ENCODE data around the gene HOXD9. TPM values are rescaled to one million over a fixed set of nuclear protein-coding genes. Genes with fewer than 3 reads are reported as not detected.

HOXD9 gene
- total RNA-seq, 1 donor from 2014 or later, result not detected

GRCh38 chr2:176128982-176129796 is 6.7 kb downstream of the HOXD9 start, which contains the start of gene HOXD8:
TSS of gene HOXD8 (plus strand) at chr2:176129705. CDS start at chr2:176130367, 662 bp downstream.
- Histone ChIP-seq H3K9me3 (ENCODE audit: low read depth) (no peaks in the 10 kb centered on the region), H3K27ac (no peak within 1 kb of the TSS), H3K4me3 (peak within 1 kb of the TSS; percentile 39), H3K4me2 (peak within 1 kb of the TSS; percentile 69), H3K4me1 (peaks cover 3% of the 10 kb centered on the region), H3K79me2 (ENCODE audit: low read depth) (no peaks in the 10 kb centered on the region), H4K20me1 (ENCODE audit: low read depth) (peaks cover 90% of the 10 kb centered on the region), H3K9ac (no peak within 1 kb of the TSS), H3K36me3 (no peaks in the 10 kb centered on the region), H3K27me3 (peaks cover 100% of the 10 kb centered on the region), H2AFZ (replicated peaks) (no peak within 1 kb of the TSS), H3F3A (ENCODE audit: low read depth) (peaks cover 3% of the 10 kb centered on the region)
- peaks cover 8% of the 10 kb centered on the region for H3K9me3 Mint-ChIP-seq
- peaks cover 12% of the 10 kb centered on the region for H3K4me1 Mint-ChIP-seq
- H3K4me3 Mint-ChIP-seq, result peak within 1 kb of the TSS; percentile 79
- H3K36me3 Mint-ChIP-seq, result no peaks in the 10 kb centered on the region
- H3K27me3 Mint-ChIP-seq (ENCODE audit: insufficient read depth, low read depth), result peaks cover 90% of the 10 kb centered on the region
- peak; percentile 88 for DNase-seq (ENCODE audit: low spot score)
- no peak within 1 kb of the TSS for H3K27ac Mint-ChIP-seq
- TF ChIP-seq EZH2phosphoT487 (IDR thresholded peaks at IDR 0.05) (peak; percentile 92), EZH2 (IDR thresholded peaks at IDR 0.05) (peak; percentile 95), CTCF (IDR thresholded peaks at IDR 0.05) (no peak)

- H3K4me1 Mint-ChIP-seq, result peaks cover 12% of the 10 kb centered on the region
- H3K36me3 Mint-ChIP-seq, result no peaks in the 10 kb centered on the region
- Histone ChIP-seq H3K27ac (no peak overlapping the region), H3K27me3 (peaks cover 100% of the 10 kb centered on the region), H3K4me3 (peak overlapping the region; percentile 39), H4K20me1 (ENCODE audit: low read depth) (peaks cover 90% of the 10 kb centered on the region), H3K36me3 (no peaks in the 10 kb centered on the region), H3F3A (ENCODE audit: low read depth) (peaks cover 3% of the 10 kb centered on the region), H3K9ac (no peak overlapping the region), H3K9me3 (ENCODE audit: low read depth) (no peaks in the 10 kb centered on the region), H3K4me1 (peaks cover 3% of the 10 kb centered on the region), H3K4me2 (peak overlapping the region; percentile 69), H2AFZ (replicated peaks) (no peak overlapping the region), H3K79me2 (ENCODE audit: low read depth) (no peaks in the 10 kb centered on the region)
- H3K27me3 Mint-ChIP-seq (ENCODE audit: insufficient read depth, low read depth), result peaks cover 90% of the 10 kb centered on the region
- no peak for DNase-seq (ENCODE audit: low spot score)
- H3K9me3 Mint-ChIP-seq, result peaks cover 8% of the 10 kb centered on the region
- no peak for TF ChIP-seq EZH2phosphoT487 (IDR thresholded peaks at IDR 0.05)
- TF ChIP-seq EZH2 (IDR thresholded peaks at IDR 0.05), result peak; percentile 17
- H3K27ac Mint-ChIP-seq, result no peak overlapping the region
- peak overlapping the region; percentile 76 for H3K4me3 Mint-ChIP-seq
Observed at GRCh38 chr2:176129813-176130146, 7.3 kb downstream of the HOXD9 start.

GRCh38 chr2:176130147-176130956 is 7.8 kb downstream of the HOXD9 start:
- Mint-ChIP-seq H3K4me3 (peak overlapping the region; percentile 79), H3K27me3 (ENCODE audit: insufficient read depth, low read depth) (peaks cover 90% of the 10 kb centered on the region), H3K27ac (no peak overlapping the region), H3K9me3 (peaks cover 9% of the 10 kb centered on the region), H3K4me1 (peaks cover 12% of the 10 kb centered on the region), H3K36me3 (no peaks in the 10 kb centered on the region)
- Histone ChIP-seq H3K9me3 (ENCODE audit: low read depth) (no peaks in the 10 kb centered on the region), H4K20me1 (ENCODE audit: low read depth) (peaks cover 90% of the 10 kb centered on the region), H3F3A (ENCODE audit: low read depth) (peaks cover 3% of the 10 kb centered on the region), H3K36me3 (no peaks in the 10 kb centered on the region), H3K27ac (no peak overlapping the region), H3K4me2 (peak overlapping the region; percentile 69), H3K9ac (no peak overlapping the region), H3K27me3 (peaks cover 100% of the 10 kb centered on the region), H3K79me2 (ENCODE audit: low read depth) (no peaks in the 10 kb centered on the region), H2AFZ (replicated peaks) (no peak overlapping the region), H3K4me1 (peaks cover 3% of the 10 kb centered on the region), H3K4me3 (peak overlapping the region; percentile 39)
- TF ChIP-seq EZH2phosphoT487 (IDR thresholded peaks at IDR 0.05) (peak; percentile 69), EZH2 (IDR thresholded peaks at IDR 0.05) (peak; percentile 79), CTCF (IDR thresholded peaks at IDR 0.05) (no peak)
- DNase-seq (ENCODE audit: low spot score), result peak; percentile 76

Measured in neural progenitor cell (in vitro differentiated cells).